B cell (primary cell): ENCODE results near the gene SNX11.

Experiments used
- EZH2 ChIP-seq: IDR thresholded peaks from 2 replicates; pipeline ENCODE4 v1.6.1; 2012; ENCODE audit warnings: borderline replicate concordance, low read depth, mild to moderate bottlenecking, moderate library complexity, low read length; ENCODE audit not compliant: insufficient read depth, poor library complexity, severe bottlenecking
- TF ChIP-seq, protein P1 (sequence below): fragments of 200-600 bp; IDR thresholded peaks from one replicate; pipeline ENCODE4 v1.8.0; 2022; ENCODE audit warnings: antibody characterized with exemption, mild to moderate bottlenecking

DNA sequence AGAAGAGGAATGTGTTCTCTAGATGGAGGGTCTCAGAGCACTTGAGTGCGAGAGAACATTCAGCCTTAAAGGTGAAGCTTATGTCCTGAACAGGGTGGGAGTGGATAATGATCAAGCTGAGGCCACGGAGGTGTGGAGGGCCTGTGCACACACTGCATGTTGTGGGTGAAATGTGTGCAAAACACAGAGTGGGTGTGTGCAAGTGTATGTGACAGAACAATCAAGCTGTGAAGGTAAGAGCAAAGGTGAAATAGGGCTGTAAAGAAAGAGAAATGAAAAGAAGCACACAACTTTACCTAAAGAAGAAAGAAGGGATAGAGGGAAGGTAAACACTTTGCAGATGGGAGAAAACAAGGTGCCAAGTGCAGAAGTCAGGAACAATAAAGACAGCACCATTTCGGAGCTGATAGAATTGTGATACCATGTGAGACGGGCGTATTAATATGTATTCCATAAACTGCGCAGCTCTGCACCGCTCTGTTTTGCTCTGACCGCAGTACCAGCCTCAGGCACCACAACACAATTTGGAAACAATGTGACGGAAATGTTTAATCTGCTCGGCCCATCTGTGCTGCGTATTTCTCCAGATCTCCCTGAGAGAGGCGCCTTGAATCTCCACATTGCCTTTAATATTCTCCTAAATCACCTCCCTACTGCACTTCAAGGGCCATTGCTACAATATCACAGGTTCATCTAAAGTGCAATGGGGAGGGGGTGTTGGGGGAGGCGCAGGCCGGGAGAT, 40.6 kb downstream of the SNX11 start:
- TF ChIP-seq, protein P1, sequence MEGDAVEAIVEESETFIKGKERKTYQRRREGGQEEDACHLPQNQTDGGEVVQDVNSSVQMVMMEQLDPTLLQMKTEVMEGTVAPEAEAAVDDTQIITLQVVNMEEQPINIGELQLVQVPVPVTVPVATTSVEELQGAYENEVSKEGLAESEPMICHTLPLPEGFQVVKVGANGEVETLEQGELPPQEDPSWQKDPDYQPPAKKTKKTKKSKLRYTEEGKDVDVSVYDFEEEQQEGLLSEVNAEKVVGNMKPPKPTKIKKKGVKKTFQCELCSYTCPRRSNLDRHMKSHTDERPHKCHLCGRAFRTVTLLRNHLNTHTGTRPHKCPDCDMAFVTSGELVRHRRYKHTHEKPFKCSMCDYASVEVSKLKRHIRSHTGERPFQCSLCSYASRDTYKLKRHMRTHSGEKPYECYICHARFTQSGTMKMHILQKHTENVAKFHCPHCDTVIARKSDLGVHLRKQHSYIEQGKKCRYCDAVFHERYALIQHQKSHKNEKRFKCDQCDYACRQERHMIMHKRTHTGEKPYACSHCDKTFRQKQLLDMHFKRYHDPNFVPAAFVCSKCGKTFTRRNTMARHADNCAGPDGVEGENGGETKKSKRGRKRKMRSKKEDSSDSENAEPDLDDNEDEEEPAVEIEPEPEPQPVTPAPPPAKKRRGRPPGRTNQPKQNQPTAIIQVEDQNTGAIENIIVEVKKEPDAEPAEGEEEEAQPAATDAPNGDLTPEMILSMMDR, result no peak
- TF ChIP-seq EZH2, result no peak
